Measurements from ENCODE around the gene CNOT4.
A peak's percentile ranks its signal among the peaks of the same experiment; 100 is the strongest.
"Not testable (repeated sequence)": the region's sequence is repeated elsewhere in the genome, so short reads cannot be mapped to it uniquely, and the experiment has no call there.

CNOT4 gene

DNA sequence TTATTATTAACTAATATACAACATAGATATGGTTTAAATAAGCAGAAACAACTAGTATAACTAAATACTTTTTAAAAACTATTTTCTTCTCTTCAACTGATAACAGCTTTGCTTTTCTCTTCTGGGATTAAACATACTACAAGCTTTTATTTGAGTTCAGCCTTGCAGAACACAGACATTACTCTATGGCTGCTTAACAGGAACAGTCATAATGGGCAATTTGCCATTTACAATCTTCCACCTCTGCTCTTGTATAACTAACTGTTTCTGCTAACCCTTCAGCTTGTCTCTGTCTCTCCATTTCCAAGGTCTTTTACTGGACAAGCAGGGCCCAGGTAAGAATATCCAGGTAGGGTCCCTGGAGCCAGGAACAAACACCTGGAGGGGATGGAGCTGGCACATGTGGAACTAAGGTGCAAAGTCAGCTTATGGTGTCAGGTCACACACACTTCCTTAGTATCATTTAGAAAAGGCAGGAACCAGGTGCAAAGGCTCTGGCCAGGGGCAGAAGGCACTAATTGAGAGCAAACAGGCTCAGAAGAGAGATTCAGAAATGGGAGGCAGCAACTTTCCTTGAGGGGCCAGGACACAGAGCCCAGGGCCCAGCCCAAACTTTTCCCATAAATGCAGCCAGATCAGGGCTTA, 183.1 kb downstream of the CNOT4 start:
- no peak for DNase-seq (ENCODE audit: low spot score)

DNA sequence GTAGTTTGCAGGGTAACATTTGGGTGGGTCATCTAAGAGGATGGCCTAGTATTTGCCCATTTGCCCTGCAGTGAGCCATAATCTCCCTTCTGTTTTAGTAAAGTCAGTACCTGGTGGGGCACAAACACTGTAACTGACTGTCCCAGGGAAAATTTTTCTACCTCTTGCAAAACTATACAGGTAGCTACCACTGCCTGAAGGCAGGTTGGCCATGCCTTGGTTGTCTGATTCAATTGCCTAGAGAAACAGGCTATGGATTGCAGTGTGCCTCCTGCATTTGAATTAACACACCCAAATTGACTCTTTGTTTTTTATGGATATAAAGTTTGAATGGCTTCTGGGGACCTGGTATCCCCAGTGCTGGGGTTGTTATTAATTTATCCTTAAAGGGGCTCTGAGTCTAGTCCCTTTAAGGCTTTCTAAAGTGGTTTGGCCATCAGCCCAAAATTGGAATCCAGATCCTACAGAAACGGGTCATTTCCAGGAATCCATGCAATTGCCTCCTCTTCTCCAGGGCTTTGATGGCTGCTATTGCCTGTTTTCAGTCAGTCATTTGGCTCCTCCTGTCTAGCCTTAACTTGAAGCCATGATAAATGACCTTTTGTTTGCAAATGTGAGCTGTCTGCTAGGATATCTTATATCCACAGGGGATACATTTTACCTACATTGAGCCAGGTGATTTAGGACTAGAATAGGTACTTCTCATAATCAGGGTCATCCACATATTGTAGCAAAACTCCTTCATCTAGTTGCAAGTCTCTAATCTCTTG, 187.1 kb downstream of the CNOT4 start:
- no peak for DNase-seq (ENCODE audit: low spot score)

DNA sequence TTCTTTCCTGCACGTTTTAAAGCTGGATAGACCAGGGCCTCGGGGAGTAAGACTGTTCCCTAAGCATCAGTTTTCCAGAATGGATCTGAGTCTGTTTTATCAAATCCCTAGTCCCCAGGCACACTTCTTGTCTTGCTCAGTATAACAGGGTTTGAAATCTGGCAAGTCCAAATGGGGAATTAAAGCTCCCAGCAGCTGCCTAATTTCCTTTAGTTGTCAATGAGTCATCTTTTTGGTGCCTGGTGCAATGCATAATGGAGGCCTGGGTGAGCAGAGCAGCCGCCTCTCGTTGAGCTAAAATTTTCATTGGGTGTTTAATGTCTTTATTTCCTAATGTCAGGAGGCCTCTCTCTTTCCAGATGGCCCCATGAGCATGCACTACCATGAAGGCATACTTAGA, 188.3 kb downstream of the CNOT4 start:
- no peak for DNase-seq (ENCODE audit: low spot score)

DNA sequence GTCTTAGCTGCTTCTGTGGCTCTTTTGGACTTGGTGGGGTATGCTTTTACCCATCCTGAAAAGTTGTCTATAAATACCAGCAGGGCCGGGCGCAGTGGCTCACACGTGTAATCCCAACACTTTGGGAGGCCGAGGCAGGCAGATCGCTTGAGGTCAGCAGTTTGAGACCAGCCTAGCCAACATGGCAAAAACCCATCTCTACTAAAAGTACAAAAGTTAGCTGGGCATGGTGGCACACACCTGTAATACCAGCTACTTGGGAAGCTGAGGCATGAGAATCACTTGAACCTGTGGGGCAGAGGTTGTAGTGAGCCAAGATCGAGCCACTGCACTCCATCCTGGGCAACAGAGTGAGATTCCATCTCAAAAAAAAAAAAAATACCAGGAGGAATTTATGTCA, 188.9 kb downstream of the CNOT4 start:
- not testable (repeated sequence) for DNase-seq (ENCODE audit: low spot score)

DNA sequence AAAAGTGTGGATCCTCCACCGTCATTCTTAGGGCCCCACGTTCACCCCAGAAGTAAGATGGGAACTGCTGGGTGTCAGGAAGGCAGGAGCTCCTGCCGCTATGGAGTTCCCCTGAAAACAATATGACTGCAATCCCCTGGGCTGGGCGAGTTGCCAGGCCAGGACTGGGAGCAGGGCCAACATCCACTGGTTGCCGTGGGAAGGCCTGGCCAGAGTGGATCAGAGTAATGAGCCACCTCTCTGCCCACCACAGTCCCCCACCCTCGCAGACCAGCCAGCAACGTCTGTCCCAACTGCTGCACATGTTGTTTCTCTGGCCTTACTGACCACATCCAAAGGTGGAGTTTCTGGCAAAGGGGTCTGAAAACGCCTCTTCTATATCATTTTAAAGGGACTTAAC, 189.6 kb downstream of the CNOT4 start:
- peak; percentile 11 for DNase-seq (ENCODE audit: low spot score)

DNA sequence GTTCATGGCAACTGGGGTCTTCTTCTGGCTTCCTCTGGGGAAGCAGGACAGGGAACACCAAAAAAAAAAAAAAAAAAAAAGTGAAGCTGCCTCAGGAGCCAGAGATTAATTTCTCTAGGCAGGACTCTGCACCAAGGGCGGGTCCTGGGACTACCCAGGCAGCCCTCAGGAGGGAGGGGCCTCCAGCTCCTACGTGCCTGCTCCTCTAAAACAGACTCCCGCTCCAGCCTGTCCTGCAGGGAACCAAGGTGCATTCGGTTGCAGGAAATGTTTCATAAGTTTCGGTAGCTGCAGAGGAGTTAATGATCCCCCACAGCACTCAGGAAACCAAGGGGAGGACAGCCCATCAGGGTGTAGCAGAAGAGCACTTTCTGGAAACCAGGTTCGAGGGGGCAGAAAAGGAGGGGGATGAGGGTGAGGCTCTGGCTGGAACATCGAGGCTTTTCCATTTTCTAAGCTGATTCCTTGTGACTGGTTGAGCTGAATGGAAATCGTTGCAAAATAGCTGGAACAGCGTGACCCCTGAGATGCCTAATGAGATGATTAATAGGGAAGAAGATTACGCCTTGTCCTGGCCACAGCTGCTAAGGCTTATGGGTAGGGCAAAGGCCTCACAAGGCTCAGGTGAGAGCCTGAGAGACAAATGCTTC, 192.1 kb downstream of the CNOT4 start:
- no peak for DNase-seq (ENCODE audit: low spot score)

DNA sequence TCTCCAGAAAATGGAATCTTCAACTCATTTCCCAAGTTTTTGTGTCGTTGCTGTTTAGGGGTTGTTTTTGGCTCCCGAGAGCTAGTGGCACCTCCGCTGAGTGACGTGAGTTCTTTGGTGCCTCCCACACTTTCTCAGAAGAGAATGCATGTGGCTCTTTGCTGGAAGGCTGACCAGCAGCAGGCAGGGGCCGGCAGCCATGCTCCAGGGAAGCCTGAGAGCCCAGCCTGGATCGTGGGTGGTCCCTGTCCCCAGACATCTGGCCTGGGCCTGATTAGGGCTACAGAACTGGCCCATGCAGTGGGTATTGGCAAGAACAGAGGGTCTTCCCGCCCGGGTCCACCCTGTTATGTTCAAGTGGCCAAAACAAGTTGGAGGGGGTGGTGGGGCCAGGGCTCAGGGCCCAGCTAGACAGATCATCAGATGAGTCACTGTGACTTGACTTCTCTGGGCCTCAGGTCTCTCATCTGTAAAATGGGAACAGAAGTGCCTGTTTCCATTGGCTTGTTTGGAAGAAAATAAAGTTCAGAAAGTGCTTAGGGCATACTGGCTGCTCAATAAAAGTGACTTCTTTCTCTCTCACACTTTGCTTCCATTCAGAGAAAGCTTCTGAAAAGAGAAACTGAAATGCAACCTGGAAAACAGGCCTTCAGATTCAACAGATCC, 193.1 kb downstream of the CNOT4 start:
- DNase-seq (ENCODE audit: low spot score) = no peak

DNA sequence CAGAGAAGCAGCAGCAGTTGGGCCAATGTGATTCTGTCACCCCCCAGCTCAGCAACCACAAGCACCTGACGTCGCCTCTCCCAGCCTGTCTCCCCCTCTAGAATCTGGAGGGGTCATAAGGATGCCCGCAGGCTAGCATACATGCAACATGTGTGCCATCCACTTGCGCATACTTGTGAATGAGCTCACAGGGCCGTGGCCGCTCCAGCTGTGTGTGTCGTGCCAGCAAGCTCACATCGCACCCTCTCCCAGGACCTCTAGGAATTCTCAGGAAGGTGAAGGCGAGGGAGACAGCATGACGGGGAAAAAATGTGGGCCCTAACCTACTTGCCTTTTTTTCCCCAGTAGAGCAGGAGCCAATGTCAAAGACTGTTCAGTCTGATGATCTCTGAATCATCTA, 195.9 kb downstream of the CNOT4 start:
- DNase-seq (ENCODE audit: low spot score) = no peak
